HG03342 (cell line): ENCODE measurements around the gene TGFB2.

Experiments
- ATAC-seq: cut with Tn5 transposase; IDR thresholded peaks from one replicate; pipeline ENCODE4 v1.9.1; 2021; ENCODE audit warnings: mild to moderate bottlenecking, moderate library complexity; ENCODE audit not compliant: unreplicated experiment

Gene TGFB2

DNA sequence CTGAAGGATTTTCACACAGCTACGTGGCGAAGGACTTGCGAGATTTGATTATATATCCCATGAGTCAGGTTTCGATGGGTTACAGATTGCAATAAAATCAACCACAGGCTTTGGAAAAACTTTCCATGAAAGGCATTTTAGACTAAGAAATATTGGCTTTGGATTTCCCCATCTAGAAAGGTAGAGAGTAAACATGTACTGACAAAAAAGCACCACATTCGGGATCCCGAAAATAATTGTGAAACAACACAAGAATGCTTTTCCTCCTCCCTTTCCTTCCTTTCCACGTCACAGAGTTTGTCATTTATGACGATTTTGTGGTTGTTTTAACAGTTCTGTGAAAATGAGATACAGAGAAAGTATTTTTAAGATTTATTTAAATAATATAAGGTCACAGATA is 38.5 kb downstream of the TGFB2 start:
- no peak for ATAC-seq

DNA sequence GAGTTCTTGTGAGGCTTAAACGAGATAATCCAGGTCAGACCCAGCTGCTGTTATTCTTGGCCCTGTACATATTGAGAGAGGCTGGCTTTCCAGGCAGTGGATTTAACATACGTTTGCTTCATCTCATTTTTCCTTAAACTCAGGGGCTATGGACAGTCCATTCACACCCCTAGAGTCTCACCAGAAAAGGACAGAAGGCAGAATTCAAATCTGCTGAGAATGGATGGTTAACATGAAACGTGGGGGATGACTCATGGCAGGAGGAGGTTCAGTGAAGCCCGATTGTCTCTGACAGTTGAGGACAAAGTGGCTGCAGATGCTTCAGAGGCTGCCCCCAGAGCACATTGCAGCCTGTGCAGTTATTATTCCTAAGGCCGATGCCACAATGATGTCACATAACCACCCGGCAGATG is 39.5 kb downstream of the TGFB2 start:
- no peak for ATAC-seq

DNA sequence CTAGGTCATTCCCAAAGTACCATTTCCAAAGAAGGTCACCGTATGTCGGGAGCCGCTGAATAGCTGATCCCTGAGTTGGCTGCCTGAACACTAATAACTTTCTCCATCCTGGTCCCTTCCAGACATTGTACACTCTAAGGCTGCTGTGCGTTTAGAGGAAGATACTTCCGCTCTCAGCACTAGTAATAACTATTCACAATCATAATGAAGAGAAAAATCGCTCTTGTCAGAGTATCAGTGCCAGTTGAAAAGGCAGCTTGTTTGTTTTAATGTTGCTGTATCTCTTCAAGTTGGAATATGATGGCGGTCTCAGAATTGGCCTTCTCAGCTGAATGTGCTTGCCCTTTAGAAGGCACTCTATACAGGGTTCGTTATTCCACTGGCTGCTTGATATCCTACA is 43.5 kb downstream of the TGFB2 start:
- ATAC-seq: no peak

DNA sequence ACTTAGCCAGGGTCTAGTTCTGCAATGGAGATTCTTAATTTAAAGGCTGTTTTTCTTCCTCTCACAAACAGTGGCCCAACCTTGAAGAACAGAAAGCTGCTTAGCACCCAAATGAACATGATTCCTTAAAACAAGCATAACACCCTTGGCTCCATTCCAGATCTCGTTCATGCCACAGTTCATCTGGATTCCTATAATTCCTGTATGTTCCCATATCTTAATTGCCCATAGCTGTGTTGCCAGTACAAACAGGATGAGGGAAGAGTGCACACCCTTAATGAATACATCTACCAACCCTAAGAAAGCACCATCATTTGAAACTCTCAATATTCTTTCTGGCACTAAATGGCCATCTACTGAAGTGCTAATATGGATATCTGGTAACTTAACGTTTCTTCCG is 45.5 kb downstream of the TGFB2 start:
- no peak for ATAC-seq

GRCh38 chr1:218392780-218393179 is 47.6 kb downstream of the TGFB2 start:
- no peak for ATAC-seq

GRCh38 chr1:218394416-218394815 is 49.3 kb downstream of the TGFB2 start:
- no peak for ATAC-seq

- no peak for ATAC-seq
Measured at GRCh38 chr1:218394989-218395388, 49.9 kb downstream of the TGFB2 start.

GRCh38 chr1:218395916-218396315 is 50.8 kb downstream of the TGFB2 start:
- ATAC-seq: no peak

DNA sequence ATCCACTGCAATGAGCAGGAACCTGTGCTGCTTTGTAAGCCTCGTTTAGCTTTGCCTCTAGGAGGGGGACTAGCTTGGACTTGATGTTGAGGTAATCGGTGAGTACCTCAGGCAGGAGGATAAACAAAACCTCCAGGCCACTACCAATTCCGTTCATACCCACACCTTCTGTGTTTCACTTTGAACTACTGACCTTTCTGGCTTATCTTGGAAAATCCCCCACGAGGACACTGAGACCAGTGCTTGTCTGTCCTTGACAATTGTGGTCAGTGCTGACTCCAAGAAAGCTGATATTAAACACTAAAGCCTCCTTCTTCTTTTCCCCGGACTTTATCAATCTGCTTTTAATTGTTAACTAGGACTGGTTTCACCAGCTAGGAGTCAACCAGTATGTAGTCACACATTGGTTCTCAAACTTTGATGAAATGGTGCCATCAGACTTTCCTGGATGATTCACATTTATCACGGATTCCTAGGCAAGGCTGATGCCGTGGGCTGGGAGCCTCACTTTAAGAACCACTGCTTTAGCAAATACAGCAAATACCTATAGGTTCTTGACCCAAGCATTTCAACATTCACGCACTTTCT is 52.7 kb downstream of the TGFB2 start:
- ATAC-seq: no peak

- ATAC-seq: no peak
Measured at GRCh38 chr1:218400624-218401023, 55.5 kb downstream of the TGFB2 start.

DNA sequence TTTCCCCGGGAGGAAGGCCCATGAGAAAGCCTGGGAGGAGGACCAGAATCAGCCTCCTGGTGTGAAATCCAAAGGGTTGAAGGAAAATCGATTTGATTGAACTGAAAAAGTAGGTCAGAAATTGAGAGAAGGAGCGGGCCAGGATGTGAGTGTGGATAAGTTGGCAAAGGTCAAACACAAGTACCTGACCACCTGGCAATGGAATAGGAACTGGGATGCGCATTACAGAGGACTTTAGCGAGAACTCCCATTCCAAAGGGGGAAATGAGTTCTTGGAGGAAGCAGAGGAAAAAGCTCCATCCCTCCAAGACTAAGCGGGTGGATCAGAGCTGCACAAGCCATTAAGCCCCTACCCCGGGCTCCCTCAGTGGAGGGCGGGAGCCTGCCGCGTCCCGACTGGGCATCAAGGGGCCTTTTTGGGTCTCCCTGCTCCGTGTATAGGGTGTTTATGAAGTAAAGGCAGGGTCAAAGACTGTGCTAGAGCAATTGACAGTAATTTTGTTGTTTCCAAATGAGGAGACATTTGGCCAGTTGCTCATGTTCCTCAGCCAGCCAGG is 56.4 kb downstream of the TGFB2 start:
- ATAC-seq: no peak

GRCh38 chr1:218401998-218402785 is 57.1 kb downstream of the TGFB2 start:
- ATAC-seq: no peak

DNA sequence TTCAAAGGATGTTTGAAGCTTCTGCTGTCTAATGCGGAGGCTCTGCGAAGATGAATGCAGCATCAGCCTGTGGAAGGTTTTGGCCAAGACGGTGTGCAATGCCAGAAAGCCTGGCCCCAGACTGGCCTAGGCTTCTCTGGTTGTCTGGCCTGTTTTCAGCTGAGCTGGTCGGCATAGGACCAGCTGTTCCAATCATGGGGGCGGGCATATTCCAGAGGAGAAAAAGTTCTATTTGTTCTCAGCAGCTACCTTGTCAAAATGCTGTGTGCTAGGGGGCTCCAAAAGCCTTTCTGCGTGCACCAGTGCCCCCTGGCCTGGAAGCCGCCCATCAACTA is 57.6 kb downstream of the TGFB2 start:
- no peak for ATAC-seq

GRCh38 chr1:218403300-218403699 is 58.2 kb downstream of the TGFB2 start:
- no peak for ATAC-seq

DNA sequence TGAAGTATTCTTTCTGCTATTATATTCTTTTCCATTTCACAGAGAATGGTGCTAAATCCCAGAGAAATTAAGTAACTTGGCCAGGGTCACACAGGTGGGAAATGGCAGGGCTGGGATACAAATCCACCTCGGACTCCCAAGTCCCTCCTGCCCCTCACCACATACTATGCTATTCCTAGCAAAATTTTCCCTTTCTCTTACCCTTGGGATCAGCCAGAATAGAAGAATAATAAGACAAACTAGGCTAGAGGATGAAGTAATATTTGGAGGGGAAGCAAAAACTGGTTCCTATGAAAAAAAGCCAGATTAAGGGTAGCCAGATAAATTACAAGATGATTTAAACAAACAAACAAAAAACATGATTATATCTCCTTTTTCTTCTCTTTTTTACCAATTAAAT is 62.5 kb downstream of the TGFB2 start:
- ATAC-seq: no peak

- no peak for ATAC-seq
Measured at GRCh38 chr1:218408135-218408534, 63.0 kb downstream of the TGFB2 start.

DNA sequence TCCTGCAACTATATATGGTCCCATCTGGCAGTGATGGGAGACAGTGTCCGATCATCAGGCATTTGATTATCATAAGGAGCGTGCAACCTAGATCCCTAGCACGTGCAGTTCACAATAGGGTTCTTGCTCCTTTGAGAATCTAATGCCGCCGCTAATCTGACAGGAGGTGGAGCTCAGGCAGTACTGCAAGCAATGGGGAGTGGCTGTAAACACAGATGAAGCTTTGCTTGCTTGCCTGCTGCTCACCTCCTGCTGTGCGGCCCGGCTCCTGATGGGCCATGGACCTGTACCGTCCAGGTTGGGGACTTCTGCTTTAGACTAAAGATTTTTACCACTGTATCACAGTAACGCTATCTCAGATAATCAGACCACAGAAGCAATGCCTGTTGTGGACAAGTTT is 63.8 kb downstream of the TGFB2 start:
- no peak for ATAC-seq

GRCh38 chr1:218409946-218410510 is 64.9 kb downstream of the TGFB2 start:
- ATAC-seq: no peak

DNA sequence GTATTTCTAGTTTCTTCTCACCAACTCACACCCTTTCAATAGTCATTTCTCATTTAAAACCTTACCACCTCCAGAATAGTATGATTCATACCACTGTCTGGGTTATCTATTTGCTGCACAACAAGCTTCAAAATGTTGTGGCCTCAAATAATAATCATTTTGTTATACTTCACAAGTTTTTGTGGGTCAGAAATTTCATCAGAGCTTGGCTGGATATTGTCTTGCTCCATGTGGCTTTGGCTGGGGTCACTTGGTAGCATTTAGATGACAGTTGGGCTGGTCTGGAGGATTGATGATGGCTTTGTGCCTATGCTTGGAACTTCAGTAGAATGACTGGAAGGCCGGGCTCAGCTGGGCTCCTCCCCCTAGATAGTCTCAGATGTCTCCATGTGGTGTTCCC is 66.0 kb downstream of the TGFB2 start:
- no peak for ATAC-seq

DNA sequence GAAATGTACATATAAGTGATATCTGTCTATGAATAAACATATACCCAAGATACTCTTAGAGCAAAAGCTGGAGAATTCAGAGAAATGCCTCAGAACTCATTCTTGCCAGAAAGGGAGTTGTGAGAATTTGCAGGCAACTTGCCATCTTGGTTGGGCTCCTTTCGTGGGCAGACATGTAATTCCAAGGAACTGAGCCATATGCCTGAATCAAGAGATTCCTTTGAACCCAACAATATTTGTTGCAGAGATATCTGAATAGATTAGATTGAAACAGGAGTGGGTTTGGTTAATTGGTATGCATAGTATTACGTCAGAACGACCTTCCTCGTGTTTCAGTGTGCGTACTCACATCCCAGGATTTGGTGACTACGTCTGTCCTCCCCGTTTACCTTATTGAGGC is 67.0 kb downstream of the TGFB2 start:
- ATAC-seq: no peak

GRCh38 chr1:218413179-218413578 is 68.0 kb downstream of the TGFB2 start:
- no peak for ATAC-seq

- ATAC-seq: no peak
Measured at GRCh38 chr1:218414060-218414728, 69.1 kb downstream of the TGFB2 start.
